Measurements from ENCODE around the gene ERAP2. TPM values are rescaled to one million over a fixed set of nuclear protein-coding genes. Genes with fewer than 3 reads are reported as not detected.

ERAP2 gene
- total RNA-seq, 1 donor from 2014 or later = 0.08 TPM

DNA sequence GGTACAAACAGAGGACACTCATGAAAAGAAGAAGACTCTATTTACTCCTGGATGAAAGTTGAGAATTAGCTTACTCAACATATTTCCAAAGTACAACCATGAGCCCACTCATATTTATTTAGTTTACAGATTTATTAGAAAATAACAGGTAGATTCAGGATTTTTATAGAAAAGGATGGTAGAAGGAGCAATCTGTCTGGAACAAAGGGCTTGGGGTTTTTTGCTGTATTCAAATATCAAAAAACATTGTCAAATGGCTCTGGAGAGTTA is 7.0 kb upstream of the ERAP2 start:
- Mint-ChIP-seq H3K4me1 (ENCODE audit: unreplicated experiment) (no peaks in the 10 kb centered on the region), H3K27me3 (ENCODE audit: unreplicated experiment) (peaks cover 1% of the 10 kb centered on the region), H3K27ac (ENCODE audit: unreplicated experiment) (no peak overlapping the region), H3K9me3 (ENCODE audit: unreplicated experiment) (no peaks in the 10 kb centered on the region), H3K4me3 (ENCODE audit: unreplicated experiment) (no peak overlapping the region), H3K36me3 (ENCODE audit: low read depth, unreplicated experiment) (no peaks in the 10 kb centered on the region)
- TF ChIP-seq, protein P1, sequence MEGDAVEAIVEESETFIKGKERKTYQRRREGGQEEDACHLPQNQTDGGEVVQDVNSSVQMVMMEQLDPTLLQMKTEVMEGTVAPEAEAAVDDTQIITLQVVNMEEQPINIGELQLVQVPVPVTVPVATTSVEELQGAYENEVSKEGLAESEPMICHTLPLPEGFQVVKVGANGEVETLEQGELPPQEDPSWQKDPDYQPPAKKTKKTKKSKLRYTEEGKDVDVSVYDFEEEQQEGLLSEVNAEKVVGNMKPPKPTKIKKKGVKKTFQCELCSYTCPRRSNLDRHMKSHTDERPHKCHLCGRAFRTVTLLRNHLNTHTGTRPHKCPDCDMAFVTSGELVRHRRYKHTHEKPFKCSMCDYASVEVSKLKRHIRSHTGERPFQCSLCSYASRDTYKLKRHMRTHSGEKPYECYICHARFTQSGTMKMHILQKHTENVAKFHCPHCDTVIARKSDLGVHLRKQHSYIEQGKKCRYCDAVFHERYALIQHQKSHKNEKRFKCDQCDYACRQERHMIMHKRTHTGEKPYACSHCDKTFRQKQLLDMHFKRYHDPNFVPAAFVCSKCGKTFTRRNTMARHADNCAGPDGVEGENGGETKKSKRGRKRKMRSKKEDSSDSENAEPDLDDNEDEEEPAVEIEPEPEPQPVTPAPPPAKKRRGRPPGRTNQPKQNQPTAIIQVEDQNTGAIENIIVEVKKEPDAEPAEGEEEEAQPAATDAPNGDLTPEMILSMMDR (IDR thresholded peaks at IDR 0.05; ENCODE audit: unreplicated experiment) = no peak
- DNase-seq (ENCODE audit: low spot score) = no peak

DNA sequence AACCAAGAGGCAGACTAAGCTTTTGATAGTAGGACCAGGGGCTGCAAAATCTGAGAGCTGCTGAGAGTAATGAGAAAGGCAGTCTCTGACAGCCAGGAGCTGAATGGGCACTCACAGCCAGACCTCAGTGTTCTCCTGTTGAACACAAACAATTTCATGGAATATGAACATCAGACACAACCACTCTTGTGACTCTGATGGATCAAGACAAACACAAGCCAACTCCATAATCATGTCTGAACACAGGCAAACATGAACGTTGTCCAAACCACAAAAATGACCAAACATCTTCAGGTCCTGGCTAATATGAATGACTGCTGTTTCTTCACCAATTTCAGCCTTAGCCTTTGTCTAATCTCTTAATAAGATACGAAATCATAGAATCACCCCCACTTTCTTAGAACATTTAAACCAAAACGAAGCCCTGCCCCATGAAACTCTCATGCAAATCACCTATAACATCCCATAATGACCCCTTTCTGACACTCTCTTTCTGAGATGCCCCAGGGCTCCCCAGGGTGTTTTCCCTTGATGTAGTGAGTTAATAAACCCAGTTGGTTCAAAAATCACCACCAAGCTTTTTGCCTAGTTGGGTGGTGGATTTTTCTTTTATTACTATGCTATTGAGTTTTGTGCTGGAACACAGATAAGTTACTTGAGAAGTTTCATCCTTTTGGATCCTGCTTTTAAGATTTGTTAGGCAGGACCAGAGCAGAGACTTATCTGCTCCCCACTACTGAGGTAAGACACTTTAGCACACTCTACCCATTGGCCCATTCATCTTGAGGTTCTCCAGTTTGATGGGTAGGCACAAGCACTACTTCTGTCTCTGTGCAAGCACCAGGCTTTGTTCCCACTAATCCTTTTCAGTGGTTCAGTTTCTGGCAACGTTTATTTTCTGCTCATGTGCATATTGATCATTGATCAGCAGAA is 5.9 kb upstream of the ERAP2 start:
- Mint-ChIP-seq H3K4me1 (ENCODE audit: unreplicated experiment) (peaks cover 3% of the 10 kb centered on the region), H3K27me3 (ENCODE audit: unreplicated experiment) (peaks cover 1% of the 10 kb centered on the region), H3K4me3 (ENCODE audit: unreplicated experiment) (no peak overlapping the region), H3K36me3 (ENCODE audit: low read depth, unreplicated experiment) (no peaks in the 10 kb centered on the region), H3K9me3 (ENCODE audit: unreplicated experiment) (no peaks in the 10 kb centered on the region), H3K27ac (ENCODE audit: unreplicated experiment) (no peak overlapping the region)
- TF ChIP-seq, protein P1 (IDR thresholded peaks at IDR 0.05; ENCODE audit: unreplicated experiment) = no peak
- no peak for DNase-seq (ENCODE audit: low spot score)

DNA sequence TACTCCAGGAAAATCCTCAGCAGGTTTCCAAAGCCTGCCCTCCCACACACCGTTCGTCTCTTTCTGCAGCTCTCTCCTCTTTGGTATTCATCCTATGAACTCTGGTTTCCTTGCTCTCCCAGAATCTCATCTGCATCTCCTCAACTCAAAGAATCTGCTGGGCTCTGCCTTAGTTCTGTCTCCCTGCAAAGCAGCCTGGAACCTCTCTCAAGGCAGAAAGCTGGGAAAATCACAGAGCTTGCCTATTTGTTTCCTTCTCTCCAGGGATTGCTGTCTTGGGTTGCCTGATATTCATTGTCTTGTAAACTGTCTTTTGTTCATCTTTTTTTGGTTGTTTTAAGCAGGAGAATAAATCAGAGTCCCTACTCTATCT is 5.3 kb upstream of the ERAP2 start:
- no peaks in the 10 kb centered on the region for H3K9me3 Mint-ChIP-seq (ENCODE audit: unreplicated experiment)
- DNase-seq (ENCODE audit: low spot score) = no peak
- H3K4me3 Mint-ChIP-seq (ENCODE audit: unreplicated experiment) = no peak overlapping the region
- TF ChIP-seq, protein P1 (IDR thresholded peaks at IDR 0.05; ENCODE audit: unreplicated experiment) = no peak
- peaks cover 10% of the 10 kb centered on the region for H3K4me1 Mint-ChIP-seq (ENCODE audit: unreplicated experiment)
- no peaks in the 10 kb centered on the region for H3K36me3 Mint-ChIP-seq (ENCODE audit: low read depth, unreplicated experiment)
- H3K27me3 Mint-ChIP-seq (ENCODE audit: unreplicated experiment) = peaks cover 1% of the 10 kb centered on the region
- no peak overlapping the region for H3K27ac Mint-ChIP-seq (ENCODE audit: unreplicated experiment)

DNA sequence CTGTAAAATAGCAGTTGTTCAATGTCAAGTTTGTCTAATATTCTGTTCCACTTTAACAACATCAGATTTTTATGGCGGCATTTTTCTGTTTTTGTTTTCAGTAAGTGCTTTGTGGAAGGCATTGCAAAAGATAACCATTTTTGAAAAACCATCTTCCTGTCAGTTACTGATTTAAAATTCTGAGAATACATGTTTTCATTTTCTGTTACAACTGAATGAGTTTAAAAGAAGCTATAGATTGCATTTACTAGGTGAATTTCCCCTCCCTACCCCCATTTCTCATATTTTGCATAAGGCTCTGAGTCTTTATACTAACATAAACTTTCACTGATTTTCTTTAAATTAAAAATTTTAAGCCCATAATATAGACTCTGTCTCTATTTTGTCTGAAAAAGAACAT is 4.6 kb upstream of the ERAP2 start:
- peaks cover 1% of the 10 kb centered on the region for H3K27me3 Mint-ChIP-seq (ENCODE audit: unreplicated experiment)
- H3K9me3 Mint-ChIP-seq (ENCODE audit: unreplicated experiment) = no peaks in the 10 kb centered on the region
- peaks cover 15% of the 10 kb centered on the region for H3K4me1 Mint-ChIP-seq (ENCODE audit: unreplicated experiment)
- DNase-seq (ENCODE audit: low spot score) = no peak
- H3K4me3 Mint-ChIP-seq (ENCODE audit: unreplicated experiment) = no peak overlapping the region
- TF ChIP-seq, protein P1 (IDR thresholded peaks at IDR 0.05; ENCODE audit: unreplicated experiment) = no peak
- no peaks in the 10 kb centered on the region for H3K36me3 Mint-ChIP-seq (ENCODE audit: low read depth, unreplicated experiment)
- H3K27ac Mint-ChIP-seq (ENCODE audit: unreplicated experiment) = no peak overlapping the region

DNA sequence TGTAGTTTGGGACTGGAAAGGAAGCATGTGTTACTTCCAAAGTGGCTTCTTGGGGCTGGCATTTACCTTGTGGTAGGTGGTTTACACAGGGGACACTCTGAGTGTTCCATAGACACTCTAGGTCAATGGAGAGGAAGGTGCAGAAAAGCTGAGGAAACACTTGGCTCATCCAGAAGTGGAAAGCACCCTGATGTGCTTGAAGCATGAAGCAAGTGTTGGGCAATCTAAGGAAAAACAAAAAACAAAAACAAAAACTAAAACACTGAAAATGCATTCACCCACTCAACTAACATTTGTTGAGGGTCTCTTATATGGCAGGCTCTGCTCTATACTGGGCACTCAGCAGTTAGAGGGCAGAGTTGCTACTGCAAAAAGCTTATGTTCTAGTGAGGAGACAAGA is 2.9 kb upstream of the ERAP2 start:
- Mint-ChIP-seq H3K9me3 (ENCODE audit: unreplicated experiment) (no peaks in the 10 kb centered on the region), H3K27ac (ENCODE audit: unreplicated experiment) (no peak overlapping the region), H3K4me3 (ENCODE audit: unreplicated experiment) (no peak overlapping the region), H3K36me3 (ENCODE audit: low read depth, unreplicated experiment) (no peaks in the 10 kb centered on the region), H3K4me1 (ENCODE audit: unreplicated experiment) (peaks cover 15% of the 10 kb centered on the region), H3K27me3 (ENCODE audit: unreplicated experiment) (peaks cover 1% of the 10 kb centered on the region)
- TF ChIP-seq, protein P1 (IDR thresholded peaks at IDR 0.05; ENCODE audit: unreplicated experiment) = no peak
- no peak for DNase-seq (ENCODE audit: low spot score)

All from endothelial cell (in vitro differentiated cells).